Stimulated activated CD8-positive, alpha-beta memory T cell treated with anti-CD3 and anti-CD28 coated beads, Interleukin-15, amount 100 ng/mL, for 24 hours (primary cell): ENCODE measurements around the gene CCDC91.
"Not testable (repeated sequence)": the region's sequence is repeated elsewhere in the genome, so short reads cannot be mapped to it uniquely, and the experiment has no call there.

Source experiments
- DNase-seq: peaks from one replicate; pipeline ENCODE4 v3.0.0-alpha.2; 2020; ENCODE audit warnings: low read depth

The CCDC91 gene

GRCh38 chr12:28367326-28367725 is 177.1 kb downstream of the CCDC91 start:
- no peak for DNase-seq

- no peak for DNase-seq
These were observed 177.7 kb downstream of the CCDC91 start for GRCh38 chr12:28367993-28368392.

GRCh38 chr12:28369483-28369882 is 179.2 kb downstream of the CCDC91 start:
- no peak for DNase-seq

GRCh38 chr12:28374556-28374955 is 184.3 kb downstream of the CCDC91 start:
- DNase-seq: no peak

- no peak for DNase-seq
These were observed 188.5 kb downstream of the CCDC91 start for GRCh38 chr12:28378736-28379135.

GRCh38 chr12:28379779-28380178 is 189.5 kb downstream of the CCDC91 start:
- DNase-seq: not testable (repeated sequence)

- DNase-seq: no peak
These were observed 193.1 kb downstream of the CCDC91 start for GRCh38 chr12:28383368-28383767.

- DNase-seq: no peak
These were observed 198.6 kb downstream of the CCDC91 start for GRCh38 chr12:28388879-28389278.

- DNase-seq: no peak
These were observed 199.9 kb downstream of the CCDC91 start for GRCh38 chr12:28390206-28390605.

GRCh38 chr12:28390761-28391385 is 200.6 kb downstream of the CCDC91 start:
- no peak for DNase-seq

- no peak for DNase-seq
These were observed 219.6 kb downstream of the CCDC91 start for GRCh38 chr12:28409892-28410291.

- no peak for DNase-seq
These were observed 223.3 kb downstream of the CCDC91 start for GRCh38 chr12:28413460-28414109.

GRCh38 chr12:28415755-28416154 is 225.5 kb downstream of the CCDC91 start:
- DNase-seq: no peak

GRCh38 chr12:28421374-28421773 is 231.1 kb downstream of the CCDC91 start:
- DNase-seq: no peak

- no peak for DNase-seq
These were observed 234.7 kb downstream of the CCDC91 start for GRCh38 chr12:28424965-28425364.

GRCh38 chr12:28425526-28425925 is 235.3 kb downstream of the CCDC91 start:
- DNase-seq: no peak

GRCh38 chr12:28427046-28427445 is 236.8 kb downstream of the CCDC91 start:
- DNase-seq: no peak

GRCh38 chr12:28440081-28440608 is 249.9 kb downstream of the CCDC91 start:
- DNase-seq: no peak

- no peak for DNase-seq
These were observed 251.8 kb downstream of the CCDC91 start for GRCh38 chr12:28442101-28442500.

- no peak for DNase-seq
These were observed 253.1 kb downstream of the CCDC91 start for GRCh38 chr12:28443337-28443736.

- no peak for DNase-seq
These were observed 255.8 kb downstream of the CCDC91 start for GRCh38 chr12:28446031-28446430.

- no peak for DNase-seq
These were observed 263.4 kb downstream of the CCDC91 start for GRCh38 chr12:28453686-28454085.

GRCh38 chr12:28456934-28457710 is 266.9 kb downstream of the CCDC91 start:
- DNase-seq: no peak
